Uterus (tissue), 2 donors: ENCODE results near the gene C19orf33.

Experiments used
- POLR2A ChIP-seq, 2 donors: fragments of 450-650 bp; IDR thresholded peaks; one replicate each; pipeline ENCODE4 v1.6.1; 2016; ENCODE audit warnings: antibody characterized with exemption in 2 of 2, mild to moderate bottlenecking in 1 of 2, moderate library complexity in 1 of 2
- TF ChIP-seq, protein P1 (sequence below), 4 experiments: fragments of 200-600 bp in 2 of 4; fragments of 450-650 bp in 2 of 4; sonication (generic) in 2 of 4; IDR thresholded peaks; one replicate each; pipeline ENCODE4 v1.5.1; 2016 to 2019; ENCODE audit warnings: antibody characterized with exemption in 4 of 4, mild to moderate bottlenecking in 2 of 4, moderate library complexity in 1 of 4

- TF ChIP-seq, protein P1, sequence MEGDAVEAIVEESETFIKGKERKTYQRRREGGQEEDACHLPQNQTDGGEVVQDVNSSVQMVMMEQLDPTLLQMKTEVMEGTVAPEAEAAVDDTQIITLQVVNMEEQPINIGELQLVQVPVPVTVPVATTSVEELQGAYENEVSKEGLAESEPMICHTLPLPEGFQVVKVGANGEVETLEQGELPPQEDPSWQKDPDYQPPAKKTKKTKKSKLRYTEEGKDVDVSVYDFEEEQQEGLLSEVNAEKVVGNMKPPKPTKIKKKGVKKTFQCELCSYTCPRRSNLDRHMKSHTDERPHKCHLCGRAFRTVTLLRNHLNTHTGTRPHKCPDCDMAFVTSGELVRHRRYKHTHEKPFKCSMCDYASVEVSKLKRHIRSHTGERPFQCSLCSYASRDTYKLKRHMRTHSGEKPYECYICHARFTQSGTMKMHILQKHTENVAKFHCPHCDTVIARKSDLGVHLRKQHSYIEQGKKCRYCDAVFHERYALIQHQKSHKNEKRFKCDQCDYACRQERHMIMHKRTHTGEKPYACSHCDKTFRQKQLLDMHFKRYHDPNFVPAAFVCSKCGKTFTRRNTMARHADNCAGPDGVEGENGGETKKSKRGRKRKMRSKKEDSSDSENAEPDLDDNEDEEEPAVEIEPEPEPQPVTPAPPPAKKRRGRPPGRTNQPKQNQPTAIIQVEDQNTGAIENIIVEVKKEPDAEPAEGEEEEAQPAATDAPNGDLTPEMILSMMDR (IDR thresholded peaks at IDR 0.05): no peak
- TF ChIP-seq POLR2A (IDR thresholded peaks at IDR 0.05): no peak
Observed at GRCh38 chr19:38273499-38273898, 30.6 kb upstream of the C19orf33 start.
